A549 (cell line): ENCODE data around the gene KRTAP5-7.

Source experiments
- CTCF ChIP-seq: fragments of >200 bp; sonication (Bioruptor Twin); formaldehyde crosslinking; IDR thresholded peaks from 3 replicates; pipeline ENCODE4 v1.5.1; 2016
- FOSB ChIP-seq: fragments of 250-450 bp; sonication (Bioruptor Pico); IDR thresholded peaks from 2 replicates; pipeline ENCODE4 v1.5.0; 2020; ENCODE audit warnings: mild to moderate bottlenecking, moderate library complexity
- MAX ChIP-seq: IDR thresholded peaks from 2 replicates; pipeline ENCODE4 v1.6.1; 2012

- TF ChIP-seq FOSB, result no peak
- no peak for TF ChIP-seq MAX
- TF ChIP-seq CTCF, result no peak
These were observed 38.3 kb upstream of the KRTAP5-7 start for GRCh38 chr11:71488681-71489270.
